ENCODE measurements around the gene UBE2E1. TPM values are rescaled to one million over a fixed set of nuclear protein-coding genes. Genes with fewer than 3 reads are reported as not detected.

The UBE2E1 gene
- total RNA-seq, 4 donors from 2014 or later = 61.6 to 88.4 (median 79.6) TPM

GRCh38 chr3:23834082-23834870, 28.5 kb downstream of the UBE2E1 start:
- H3K4me1 ChIP-seq = peaks cover 18 to 40% of the 10 kb centered on the region in 2 donors
- H3K27me3 ChIP-seq = no peaks in the 10 kb centered on the region
- DNase-seq = no peak
- intact Hi-C loops (cut with DNase I) = no loop called here
- H3K27ac ChIP-seq = no peak overlapping the region
- WGBS, 2 donors = 80 to 81% methylated on average over 2 of the region's 2 CpGs
- no peaks in the 10 kb centered on the region for H3K36me3 ChIP-seq
- no peaks in the 10 kb centered on the region for H3K9me3 ChIP-seq
- TF ChIP-seq POLR2A (IDR thresholded peaks at IDR 0.05) (no peak), CTCF (IDR thresholded peaks at IDR 0.05) (peak in 1 of 6 experiments; percentile 15)
- H3K4me3 ChIP-seq (replicated peaks in 1 of 3) = no peak overlapping the region

- H3K4me1 ChIP-seq = peaks cover 18 to 37% of the 10 kb centered on the region in 2 donors
- TF ChIP-seq CTCF (IDR thresholded peaks at IDR 0.05) (no peak), POLR2A (IDR thresholded peaks at IDR 0.05) (no peak)
- no peak overlapping the region for H3K4me3 ChIP-seq (replicated peaks in 1 of 3)
- intact Hi-C loops (cut with DNase I) = no loop called here
- H3K27ac ChIP-seq = no peak overlapping the region
- 92 to 98% methylated on average over 2 of the region's 2 CpGs for WGBS, 2 donors
- H3K9me3 ChIP-seq = no peaks in the 10 kb centered on the region
- H3K27me3 ChIP-seq = no peaks in the 10 kb centered on the region
- no peak for DNase-seq
- no peaks in the 10 kb centered on the region for H3K36me3 ChIP-seq
These were observed 29.3 kb downstream of the UBE2E1 start for GRCh38 chr3:23835087-23835486.

- Histone ChIP-seq H3K27me3 (no peaks in the 10 kb centered on the region), H3K36me3 (no peaks in the 10 kb centered on the region), H3K9me3 (no peaks in the 10 kb centered on the region), H3K4me1 (peaks cover 21 to 43% of the 10 kb centered on the region in 2 donors), H3K27ac (no peak overlapping the region), H3K4me3 (replicated peaks in 1 of 3) (no peak overlapping the region)
- WGBS, 2 donors = 78 to 87% methylated on average over 2 of the region's 2 CpGs
- intact Hi-C loops (cut with DNase I) = no loop called here
- DNase-seq = no peak
- no peak for TF ChIP-seq POLR2A (IDR thresholded peaks at IDR 0.05)
- TF ChIP-seq CTCF (IDR thresholded peaks at IDR 0.05) = no peak
These were observed 30.0 kb downstream of the UBE2E1 start for GRCh38 chr3:23835802-23836201.

GRCh38 chr3:23836536-23837230, 30.9 kb downstream of the UBE2E1 start:
- Histone ChIP-seq H3K4me3 (replicated peaks in 1 of 3) (no peak overlapping the region), H3K27me3 (no peaks in the 10 kb centered on the region), H3K4me1 (peaks cover 24 to 39% of the 10 kb centered on the region in 2 donors), H3K9me3 (no peaks in the 10 kb centered on the region), H3K36me3 (no peaks in the 10 kb centered on the region), H3K27ac (no peak overlapping the region)
- intact Hi-C loops (cut with DNase I) = no loop called here
- WGBS, 2 donors = 58 to 86% methylated on average over 1 of the region's 1 CpG
- DNase-seq = no peak
- no peak for TF ChIP-seq POLR2A (IDR thresholded peaks at IDR 0.05)
- no peak for TF ChIP-seq CTCF (IDR thresholded peaks at IDR 0.05)

- Histone ChIP-seq H3K27ac (no peak overlapping the region), H3K36me3 (no peaks in the 10 kb centered on the region), H3K27me3 (no peaks in the 10 kb centered on the region), H3K4me1 (peaks cover 24 to 36% of the 10 kb centered on the region in 2 donors), H3K4me3 (replicated peaks in 1 of 3) (no peak overlapping the region), H3K9me3 (no peaks in the 10 kb centered on the region)
- WGBS, 2 donors = 42 to 56% methylated on average over 1 of the region's 1 CpG
- intact Hi-C loops (cut with DNase I) = no loop called here
- no peak for DNase-seq
- TF ChIP-seq POLR2A (IDR thresholded peaks at IDR 0.05) = no peak
- no peak for TF ChIP-seq CTCF (IDR thresholded peaks at IDR 0.05)
These were observed 31.5 kb downstream of the UBE2E1 start for GRCh38 chr3:23837286-23837685.

All from thyroid gland (tissue), 4 donors.